ENCODE measurements around the gene PON2.

DNA sequence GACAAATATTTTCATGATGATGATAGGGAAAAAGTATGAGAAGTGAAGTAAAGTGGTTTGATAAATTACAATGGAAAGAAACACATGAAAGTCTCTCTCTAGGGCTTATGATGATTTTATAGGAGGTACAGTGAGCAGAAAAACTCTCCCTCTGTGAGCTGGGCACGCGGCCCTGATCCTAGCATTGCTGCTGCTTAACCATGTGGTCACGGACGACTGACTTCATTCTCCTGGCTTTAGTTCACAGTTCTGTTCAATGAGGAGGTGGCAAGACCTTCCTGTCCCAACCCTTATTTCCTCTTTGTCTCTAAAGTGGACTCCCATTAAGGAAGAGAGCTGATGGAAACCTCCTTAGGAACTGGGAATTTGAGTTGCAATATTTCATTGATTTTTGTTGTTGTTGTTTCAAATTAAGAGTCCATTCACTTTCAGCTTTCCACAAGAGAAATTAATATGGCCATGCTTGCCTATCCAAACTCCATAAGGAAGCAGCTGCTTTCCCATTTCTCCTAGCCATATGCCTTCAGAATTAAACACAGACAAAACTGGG is 30.4 kb downstream of the PON2 start:
- no peak for TF ChIP-seq POLR2A (IDR thresholded peaks at IDR 0.05)
- TF ChIP-seq, protein P1, sequence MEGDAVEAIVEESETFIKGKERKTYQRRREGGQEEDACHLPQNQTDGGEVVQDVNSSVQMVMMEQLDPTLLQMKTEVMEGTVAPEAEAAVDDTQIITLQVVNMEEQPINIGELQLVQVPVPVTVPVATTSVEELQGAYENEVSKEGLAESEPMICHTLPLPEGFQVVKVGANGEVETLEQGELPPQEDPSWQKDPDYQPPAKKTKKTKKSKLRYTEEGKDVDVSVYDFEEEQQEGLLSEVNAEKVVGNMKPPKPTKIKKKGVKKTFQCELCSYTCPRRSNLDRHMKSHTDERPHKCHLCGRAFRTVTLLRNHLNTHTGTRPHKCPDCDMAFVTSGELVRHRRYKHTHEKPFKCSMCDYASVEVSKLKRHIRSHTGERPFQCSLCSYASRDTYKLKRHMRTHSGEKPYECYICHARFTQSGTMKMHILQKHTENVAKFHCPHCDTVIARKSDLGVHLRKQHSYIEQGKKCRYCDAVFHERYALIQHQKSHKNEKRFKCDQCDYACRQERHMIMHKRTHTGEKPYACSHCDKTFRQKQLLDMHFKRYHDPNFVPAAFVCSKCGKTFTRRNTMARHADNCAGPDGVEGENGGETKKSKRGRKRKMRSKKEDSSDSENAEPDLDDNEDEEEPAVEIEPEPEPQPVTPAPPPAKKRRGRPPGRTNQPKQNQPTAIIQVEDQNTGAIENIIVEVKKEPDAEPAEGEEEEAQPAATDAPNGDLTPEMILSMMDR (IDR thresholded peaks at IDR 0.05) = no peak

Measured in body of pancreas (tissue), 4 donors.